Endothelial cell (in vitro differentiated cells): ENCODE measurements around the gene CADM2. TPM values are rescaled to one million over a fixed set of nuclear protein-coding genes. Genes with fewer than 3 reads are reported as not detected.

Source experiments
- DNase-seq: peaks from one replicate; pipeline ENCODE4 v3.0.0; 2021; ENCODE audit warnings: low spot score
- H3K27ac Mint-ChIP-seq: one replicate; pipeline ENCODE4 v1.8.0; 2021; ENCODE audit warnings: mixed read lengths, inconsistent platforms; ENCODE audit not compliant: unreplicated experiment
- H3K27me3 Mint-ChIP-seq: one replicate; pipeline ENCODE4 v1.8.0; 2021; ENCODE audit warnings: mild to moderate bottlenecking, moderate library complexity, mixed read lengths, inconsistent platforms; ENCODE audit not compliant: unreplicated experiment
- H3K36me3 Mint-ChIP-seq: one replicate; pipeline ENCODE4 v1.8.0; 2021; ENCODE audit warnings: mild to moderate bottlenecking, low read depth, mixed read lengths, inconsistent platforms; ENCODE audit not compliant: unreplicated experiment
- H3K4me1 Mint-ChIP-seq: one replicate; pipeline ENCODE4 v1.8.0; 2021; ENCODE audit warnings: mild to moderate bottlenecking, mixed read lengths, inconsistent platforms; ENCODE audit not compliant: unreplicated experiment
- H3K4me3 Mint-ChIP-seq: one replicate; pipeline ENCODE4 v1.8.0; 2021; ENCODE audit warnings: mild to moderate bottlenecking, mixed read lengths, inconsistent platforms; ENCODE audit not compliant: unreplicated experiment
- H3K9me3 Mint-ChIP-seq: one replicate; pipeline ENCODE4 v1.8.0; 2021; ENCODE audit warnings: mixed read lengths, inconsistent platforms; ENCODE audit not compliant: unreplicated experiment
- total RNA-seq: library from RNA; stranded (reverse); fragmentation: NEBNext Ultra II Directional; extraction: Animal tissue kit (Norgen Biotek cat#: 25700); gene quantifications from one replicate; pipeline ENCODE4 v1.2.1, GENCODE V29; 2021; ENCODE audit not compliant: unreplicated experiment
- TF ChIP-seq, protein P1 (sequence below): fragments of 200-600 bp; sonication (generic); IDR thresholded peaks from one replicate; pipeline ENCODE4 v1.5.0; 2021; ENCODE audit warnings: antibody characterized with exemption; ENCODE audit not compliant: unreplicated experiment

Gene CADM2
- total RNA-seq, 1 donor from 2014 or later: 0.97 TPM

GRCh38 chr3:85270488-85270887 is 311.7 kb downstream of the CADM2 start:
- Mint-ChIP-seq H3K4me1 (no peaks in the 10 kb centered on the region), H3K36me3 (no peaks in the 10 kb centered on the region), H3K4me3 (no peak overlapping the region), H3K9me3 (no peaks in the 10 kb centered on the region), H3K27ac (no peak overlapping the region), H3K27me3 (no peaks in the 10 kb centered on the region)
- DNase-seq: no peak
- TF ChIP-seq, protein P1, sequence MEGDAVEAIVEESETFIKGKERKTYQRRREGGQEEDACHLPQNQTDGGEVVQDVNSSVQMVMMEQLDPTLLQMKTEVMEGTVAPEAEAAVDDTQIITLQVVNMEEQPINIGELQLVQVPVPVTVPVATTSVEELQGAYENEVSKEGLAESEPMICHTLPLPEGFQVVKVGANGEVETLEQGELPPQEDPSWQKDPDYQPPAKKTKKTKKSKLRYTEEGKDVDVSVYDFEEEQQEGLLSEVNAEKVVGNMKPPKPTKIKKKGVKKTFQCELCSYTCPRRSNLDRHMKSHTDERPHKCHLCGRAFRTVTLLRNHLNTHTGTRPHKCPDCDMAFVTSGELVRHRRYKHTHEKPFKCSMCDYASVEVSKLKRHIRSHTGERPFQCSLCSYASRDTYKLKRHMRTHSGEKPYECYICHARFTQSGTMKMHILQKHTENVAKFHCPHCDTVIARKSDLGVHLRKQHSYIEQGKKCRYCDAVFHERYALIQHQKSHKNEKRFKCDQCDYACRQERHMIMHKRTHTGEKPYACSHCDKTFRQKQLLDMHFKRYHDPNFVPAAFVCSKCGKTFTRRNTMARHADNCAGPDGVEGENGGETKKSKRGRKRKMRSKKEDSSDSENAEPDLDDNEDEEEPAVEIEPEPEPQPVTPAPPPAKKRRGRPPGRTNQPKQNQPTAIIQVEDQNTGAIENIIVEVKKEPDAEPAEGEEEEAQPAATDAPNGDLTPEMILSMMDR: no peak

- DNase-seq: no peak
- Mint-ChIP-seq H3K4me3 (no peak overlapping the region), H3K27ac (no peak overlapping the region), H3K27me3 (no peaks in the 10 kb centered on the region), H3K4me1 (no peaks in the 10 kb centered on the region), H3K9me3 (no peaks in the 10 kb centered on the region), H3K36me3 (no peaks in the 10 kb centered on the region)
- TF ChIP-seq, protein P1: no peak
Observed at GRCh38 chr3:85271911-85272310, 313.1 kb downstream of the CADM2 start.

- TF ChIP-seq, protein P1: no peak
- H3K9me3 Mint-ChIP-seq: no peaks in the 10 kb centered on the region
- no peaks in the 10 kb centered on the region for H3K36me3 Mint-ChIP-seq
- no peak overlapping the region for H3K4me3 Mint-ChIP-seq
- no peak overlapping the region for H3K27ac Mint-ChIP-seq
- DNase-seq: no peak
- H3K4me1 Mint-ChIP-seq: no peaks in the 10 kb centered on the region
- no peaks in the 10 kb centered on the region for H3K27me3 Mint-ChIP-seq
Observed at GRCh38 chr3:85288257-85288656, 329.5 kb downstream of the CADM2 start.

DNA sequence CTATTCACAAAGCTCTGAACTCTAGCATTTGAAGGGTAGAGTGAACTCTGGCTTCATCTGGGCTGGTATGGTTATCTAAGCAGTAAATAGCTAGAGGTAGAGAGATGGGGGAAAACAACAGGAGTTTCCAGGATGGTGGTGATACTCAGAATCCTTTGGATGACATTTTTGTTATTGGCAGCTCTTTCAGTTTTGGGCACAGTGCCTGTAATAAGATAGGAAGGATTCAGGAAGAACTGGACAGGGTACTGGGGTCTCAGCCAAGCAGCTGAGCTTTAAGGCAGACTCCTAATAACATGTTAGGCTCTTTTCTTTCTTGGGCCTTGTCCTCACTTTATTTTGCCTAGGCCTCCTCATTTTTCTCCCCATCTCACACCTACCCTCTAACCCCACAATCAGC is 338.5 kb downstream of the CADM2 start:
- H3K27me3 Mint-ChIP-seq: no peaks in the 10 kb centered on the region
- no peak overlapping the region for H3K4me3 Mint-ChIP-seq
- H3K36me3 Mint-ChIP-seq: no peaks in the 10 kb centered on the region
- H3K9me3 Mint-ChIP-seq: no peaks in the 10 kb centered on the region
- H3K4me1 Mint-ChIP-seq: no peaks in the 10 kb centered on the region
- TF ChIP-seq, protein P1: no peak
- DNase-seq: no peak
- H3K27ac Mint-ChIP-seq: no peak overlapping the region

GRCh38 chr3:85298032-85298431 is 339.2 kb downstream of the CADM2 start:
- H3K27me3 Mint-ChIP-seq: no peaks in the 10 kb centered on the region
- TF ChIP-seq, protein P1: no peak
- no peak overlapping the region for H3K27ac Mint-ChIP-seq
- no peaks in the 10 kb centered on the region for H3K9me3 Mint-ChIP-seq
- H3K36me3 Mint-ChIP-seq: no peaks in the 10 kb centered on the region
- no peaks in the 10 kb centered on the region for H3K4me1 Mint-ChIP-seq
- no peak overlapping the region for H3K4me3 Mint-ChIP-seq
- DNase-seq: no peak
